K562 (cell line): ENCODE results near the gene WDR81. TPM values are rescaled to one million over a fixed set of nuclear protein-coding genes. Genes with fewer than 3 reads are reported as not detected.

Experiments
- E2F6 ChIP-seq, 2 experiments: IDR thresholded peaks; 2 replicates each; pipeline ENCODE4 v1.6.1; 2011; ENCODE audit warnings: borderline replicate concordance in 1 of 2, control low read depth in 1 of 2, low read depth in 1 of 2, low read length in 1 of 2, mild to moderate bottlenecking in 1 of 2, mixed read lengths in 1 of 2, moderate library complexity in 1 of 2; ENCODE audit not compliant: insufficient read depth in 1 of 2, insufficient read length in 1 of 2, poor library complexity in 1 of 2, severe bottlenecking in 1 of 2; ENCODE audit errors: extremely low read depth in 1 of 2
- GTF3C2 ChIP-seq: IDR thresholded peaks from 3 replicates; pipeline ENCODE4 v1.6.1; 2011; ENCODE audit warnings: borderline replicate concordance, mild to moderate bottlenecking, moderate library complexity; ENCODE audit not compliant: insufficient read length; ENCODE audit errors: extremely low read depth
- HINFP ChIP-seq: fragments of 450-650 bp; conservative IDR thresholded peaks from 2 replicates; pipeline ENCODE4 v1.6.1; 2016; ENCODE audit warnings: missing genetic modification characterization, low read depth, mild to moderate bottlenecking, control low read depth, missing compliant biosample characterization
- JUND ChIP-seq, 2 experiments: IDR thresholded peaks; 2 replicates in 1 of 2; 3 replicates in 1 of 2; pipeline ENCODE4 v1.6.1; 2011; ENCODE audit warnings: borderline replicate concordance in 2 of 2, low read depth in 2 of 2, low read length in 2 of 2, improper control_type of control experiment in 1 of 2, missing biosample characterization in 1 of 2, missing genetic modification characterization in 1 of 2, missing genetic modification reagents in 1 of 2
- LCOR ChIP-seq: sonication (generic); formaldehyde crosslinking; IDR thresholded peaks from 2 replicates; pipeline ENCODE4 v1.8.0; 2022; ENCODE audit warnings: mild to moderate bottlenecking, missing genetic modification reagents
- LEF1 ChIP-seq: fragments of 450-650 bp; IDR thresholded peaks from 2 replicates; pipeline ENCODE4 v1.6.1; 2016; ENCODE audit warnings: mild to moderate bottlenecking
- MNT ChIP-seq, 2 experiments: fragments of 450-650 bp; conservative IDR thresholded peaks; 2 replicates each; pipeline ENCODE4 v1.6.1; 2017; ENCODE audit warnings: mild to moderate bottlenecking in 2 of 2, moderate library complexity in 2 of 2
- NCOR1 ChIP-seq: fragments of 450-650 bp; IDR thresholded peaks from 2 replicates; pipeline ENCODE4 v1.6.1; 2016; ENCODE audit warnings: mild to moderate bottlenecking, moderate library complexity
- PCBP1 ChIP-seq: fragments of 200-400 bp; formaldehyde crosslinking; IDR thresholded peaks from 2 replicates; pipeline ENCODE4 v1.6.1; 2018; ENCODE audit warnings: mild to moderate bottlenecking, low read depth, low read length; ENCODE audit not compliant: poor library complexity, severe bottlenecking
- RFX1 ChIP-seq: fragments of 450-650 bp; IDR thresholded peaks from 2 replicates; pipeline ENCODE4 v1.6.1; 2016; ENCODE audit warnings: mild to moderate bottlenecking, moderate library complexity
- SIN3B ChIP-seq: fragments of 450-650 bp; IDR thresholded peaks from 2 replicates; pipeline ENCODE4 v1.6.1; 2017; ENCODE audit warnings: low read depth, mild to moderate bottlenecking, moderate library complexity
- WHSC1 ChIP-seq: IDR thresholded peaks from one replicate; pipeline ENCODE4 v1.6.1; 2012; ENCODE audit warnings: low read length, control low read depth, inconsistent platforms
- ZNF518B ChIP-seq: fragments of 250-450 bp; sonication (Bioruptor Pico); IDR thresholded peaks from 2 replicates; pipeline ENCODE4 v1.5.0; 2021; ENCODE audit warnings: mild to moderate bottlenecking, moderate library complexity
- polyA plus RNA-seq, 8 experiments: library from polyadenylated mRNA; depleted of rRNA in 4 of 8; stranded (reverse) in 5 of 8; unstranded in 3 of 8; fragments of >200 nt; fragmentation: Nextera tagmentation in 2 of 8; fragmentation: Illumina TruSeq in 1 of 8; extraction: Ambion mirVana in 2 of 8; extraction: Trizol in 1 of 8; gene quantifications; 2 replicates each; pipeline versions ENCODE4 v1.2.1 to v1.2.3, GENCODE V29; 2011 to 2014; ENCODE audit warnings: inconsistent platforms in 1 of 8, missing spikeins in 1 of 8
- total RNA-seq, 7 experiments: library from RNA; depleted of rRNA in 6 of 7; stranded (reverse); fragments of >200 nt in 6 of 7; fragmentation: Illumina TruSeq in 2 of 7; extraction: Trizol in 2 of 7; gene quantifications; 2 replicates each; pipeline versions ENCODE4 v1.2.1 to v1.2.3, GENCODE V29; 2011 to 2021; ENCODE audit warnings: low replicate concordance in 1 of 7

Gene WDR81
- total and polyA plus RNA-seq, 9 of the 15 experiments (the other 6 are each of a cell fraction or from before 2014, with no cell fraction given), result 0.01 to 17.1 (median 3.3) TPM

GRCh38 chr17:1762901-1763898 lies 38.7 kb downstream of the WDR81 start (continued):
- TF ChIP-seq HINFP (no peak), GTF3C2 (no peak), LCOR (CRISPR knock-in tag) (0 out of 2 replicates have a peak, but pooled peaks have one; percentile 48), PCBP1 (no peak), ZNF518B (no peak), LEF1 (peak; percentile 33; the same call in 1 of the 2 replicates), JUND (IDR thresholded peaks at IDR 0.05; ENCODE audit: borderline replicate concordance, low read depth, low read length) (peak; percentile 17; the same call in 1 of the 2 replicates), JUND (tag; IDR thresholded peaks at IDR 0.05; ENCODE audit: borderline replicate concordance, low read depth, low read length) (no peak), E2F6 (IDR thresholded peaks at IDR 0.05; ENCODE audit: borderline replicate concordance in 1 of 2, extremely low read depth in 1 of 2, insufficient read depth in 1 of 2, insufficient read length in 1 of 2, low read depth in 1 of 2, low read length in 1 of 2, poor library complexity in 1 of 2, severe bottlenecking in 1 of 2) (peak; percentile 29 to 59), MNT (conservative IDR thresholded peaks at IDR 0.05) (peak; percentile 75 to 81), RFX1 (no peak), WHSC1 (no peak), SIN3B (no peak), NCOR1 (peak; percentile 45; the same call in 1 of the 2 replicates)
